Hepatocyte (in vitro differentiated cells): ENCODE measurements around the gene CBLN3.

ENCODE experiments used
- CTCF ChIP-seq: fragments of 200-600 bp; sonication (generic); IDR thresholded peaks from 2 replicates; pipeline ENCODE4 v1.5.1; 2016; ENCODE audit warnings: antibody characterized with exemption, mild to moderate bottlenecking; ENCODE audit not compliant: poor library complexity
- EZH2phosphoT487 ChIP-seq: fragments of 200-600 bp; sonication (generic); IDR thresholded peaks from one replicate; pipeline ENCODE4 v1.6.1; 2018; ENCODE audit warnings: antibody characterized with exemption, mild to moderate bottlenecking, low read depth, moderate library complexity; ENCODE audit not compliant: unreplicated experiment, severe bottlenecking

GRCh38 chr14:24437736-24438067 is 8.2 kb upstream of the CBLN3 start:
- TF ChIP-seq CTCF, result no peak
- no peak for TF ChIP-seq EZH2phosphoT487
